Smooth muscle cell (in vitro differentiated cells): ENCODE results near the gene NRP1. TPM values are rescaled to one million over a fixed set of nuclear protein-coding genes. Genes with fewer than 3 reads are reported as not detected.

ENCODE experiments used
- DNase-seq: peaks from one replicate; lab custom pipeline; 2025; ENCODE audit not compliant: unreplicated experiment; lab: John Stamatoyannopoulos, UW
- H2AFZ ChIP-seq: fragments of 200-600 bp; sonication (generic); 2 replicates; pipeline ENCODE4 v1.6.0; 2016; ENCODE audit warnings: antibody characterized with exemption, low read depth, mild to moderate bottlenecking
- H3F3A ChIP-seq: fragments of 200-600 bp; sonication (generic); 2 replicates; pipeline ENCODE4 v1.6.0; 2017; ENCODE audit warnings: antibody characterized with exemption, low read depth
- H3K27ac ChIP-seq: fragments of 200-600 bp; sonication (generic); 2 replicates; pipeline ENCODE4 v1.5.1; 2016; ENCODE audit warnings: low read depth, mild to moderate bottlenecking
- H3K27me3 ChIP-seq: fragments of 200-600 bp; sonication (generic); 2 replicates; pipeline ENCODE4 v1.6.1; 2016; ENCODE audit warnings: low read depth, mild to moderate bottlenecking
- H3K36me3 ChIP-seq: fragments of 200-600 bp; sonication (generic); 2 replicates; pipeline ENCODE4 v1.5.1; 2016; ENCODE audit warnings: low read depth
- H3K4me1 ChIP-seq: fragments of 200-600 bp; sonication (generic); 2 replicates; pipeline ENCODE4 v1.5.1; 2016; ENCODE audit warnings: low read depth
- H3K4me2 ChIP-seq: fragments of 200-600 bp; sonication (generic); 2 replicates; pipeline ENCODE4 v1.6.0; 2016; ENCODE audit warnings: mild to moderate bottlenecking
- H3K4me3 ChIP-seq: fragments of 200-600 bp; sonication (generic); 2 replicates; pipeline ENCODE4 v1.5.1; 2016; ENCODE audit warnings: mild to moderate bottlenecking
- H3K79me2 ChIP-seq: fragments of 200-600 bp; sonication (generic); 2 replicates; pipeline ENCODE4 v1.6.0; 2016; ENCODE audit warnings: low read depth, mild to moderate bottlenecking
- H3K9ac ChIP-seq: fragments of 200-600 bp; sonication (generic); 2 replicates; pipeline ENCODE4 v1.6.0; 2016; ENCODE audit warnings: low read depth
- H3K9me3 ChIP-seq: fragments of 200-600 bp; sonication (generic); replicated peaks from 2 replicates; pipeline ENCODE4 v1.5.1; 2016; ENCODE audit warnings: low read depth
- H4K20me1 ChIP-seq: fragments of 200-600 bp; sonication (generic); 2 replicates; pipeline ENCODE4 v1.6.0; 2016; ENCODE audit warnings: low read depth
- WGBS: methylation state at CpG from one replicate; pipeline ENCODE4 v1.1.7; 2016; ENCODE audit warnings: low lambda C conversion rate; 5-methylcytosine and 5-hydroxymethylcytosine counted together
- polyA plus RNA-seq: library from polyadenylated mRNA; unstranded; fragments of >200 nt; fragmentation: Nextera tagmentation; extraction: Ambion mirVana; gene quantifications from 2 replicates; pipeline ENCODE4 v1.2.1, GENCODE V29; 2016
- total RNA-seq: library from RNA; depleted of rRNA; stranded (reverse); fragments of >200 nt; gene quantifications from 2 replicates; pipeline ENCODE4 v1.2.3, GENCODE V29; 2014
- TF ChIP-seq, protein P1 (sequence below): fragments of 200-600 bp; sonication (generic); IDR thresholded peaks from 2 replicates; pipeline ENCODE4 v1.5.1; 2017; ENCODE audit warnings: borderline replicate concordance, mild to moderate bottlenecking, antibody characterized with exemption; ENCODE audit not compliant: insufficient read depth, poor library complexity, severe bottlenecking

Gene NRP1
- total and polyA plus RNA-seq, 2 experiments from 2014 or later: 74.8 to 80.4 TPM

DNA sequence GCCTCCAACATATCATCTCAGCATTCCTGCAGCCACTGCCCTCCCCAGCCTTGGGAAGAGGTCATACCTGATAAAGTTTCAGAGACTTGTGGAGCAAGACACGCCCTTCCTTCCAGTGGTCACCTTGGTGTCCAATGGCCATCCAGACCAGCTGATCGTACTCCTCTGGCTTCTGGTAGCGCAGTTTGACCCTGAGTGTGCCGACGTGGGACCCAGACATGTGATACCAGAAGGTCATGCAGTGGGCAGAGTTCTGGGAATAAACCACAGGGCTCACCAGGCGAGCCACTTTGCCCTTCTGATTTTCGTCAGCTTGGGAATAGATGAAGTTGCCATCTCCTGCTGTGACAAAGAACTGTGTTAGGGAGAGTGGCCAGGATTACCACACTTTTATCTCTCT, 148.3 kb downstream of the NRP1 start:
- no peak overlapping the region for H3K4me3 ChIP-seq
- H3K27ac ChIP-seq: no peak overlapping the region
- TF ChIP-seq, protein P1, sequence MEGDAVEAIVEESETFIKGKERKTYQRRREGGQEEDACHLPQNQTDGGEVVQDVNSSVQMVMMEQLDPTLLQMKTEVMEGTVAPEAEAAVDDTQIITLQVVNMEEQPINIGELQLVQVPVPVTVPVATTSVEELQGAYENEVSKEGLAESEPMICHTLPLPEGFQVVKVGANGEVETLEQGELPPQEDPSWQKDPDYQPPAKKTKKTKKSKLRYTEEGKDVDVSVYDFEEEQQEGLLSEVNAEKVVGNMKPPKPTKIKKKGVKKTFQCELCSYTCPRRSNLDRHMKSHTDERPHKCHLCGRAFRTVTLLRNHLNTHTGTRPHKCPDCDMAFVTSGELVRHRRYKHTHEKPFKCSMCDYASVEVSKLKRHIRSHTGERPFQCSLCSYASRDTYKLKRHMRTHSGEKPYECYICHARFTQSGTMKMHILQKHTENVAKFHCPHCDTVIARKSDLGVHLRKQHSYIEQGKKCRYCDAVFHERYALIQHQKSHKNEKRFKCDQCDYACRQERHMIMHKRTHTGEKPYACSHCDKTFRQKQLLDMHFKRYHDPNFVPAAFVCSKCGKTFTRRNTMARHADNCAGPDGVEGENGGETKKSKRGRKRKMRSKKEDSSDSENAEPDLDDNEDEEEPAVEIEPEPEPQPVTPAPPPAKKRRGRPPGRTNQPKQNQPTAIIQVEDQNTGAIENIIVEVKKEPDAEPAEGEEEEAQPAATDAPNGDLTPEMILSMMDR: no peak
- no peak overlapping the region for H3K9ac ChIP-seq
- H4K20me1 ChIP-seq: no peaks in the 10 kb centered on the region
- H3K9me3 ChIP-seq: no peaks in the 10 kb centered on the region
- no peaks in the 10 kb centered on the region for H3K4me1 ChIP-seq
- no peaks in the 10 kb centered on the region for H3K79me2 ChIP-seq
- no peaks in the 10 kb centered on the region for H3K27me3 ChIP-seq
- H3K4me2 ChIP-seq: no peak overlapping the region
- no peak for DNase-seq
- WGBS: 95% methylated on average over 7 of the region's 7 CpGs
- H3F3A ChIP-seq: peaks cover 4% of the 10 kb centered on the region
- H3K36me3 ChIP-seq: no peaks in the 10 kb centered on the region
- no peak overlapping the region for H2AFZ ChIP-seq

DNA sequence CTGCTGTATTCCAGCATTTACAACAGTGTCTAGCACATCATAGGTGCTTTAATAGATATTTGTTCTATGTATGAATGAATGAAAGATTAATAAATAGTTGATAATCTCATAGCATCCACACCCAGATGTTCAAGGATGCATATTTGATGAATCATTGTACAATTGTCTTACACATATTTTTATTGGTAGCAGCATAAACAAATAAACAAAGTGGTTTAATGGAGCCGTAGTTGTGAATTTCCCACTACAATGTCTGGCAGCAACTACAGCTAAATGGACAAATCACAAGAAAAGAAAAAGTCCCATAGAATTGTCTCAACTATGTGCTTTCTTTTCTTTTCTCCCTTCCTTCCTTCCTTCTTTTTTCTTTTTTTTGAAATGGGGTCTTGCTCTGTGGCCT, 150.8 kb downstream of the NRP1 start:
- Histone ChIP-seq H2AFZ (no peak overlapping the region), H3K36me3 (no peaks in the 10 kb centered on the region), H3K4me1 (peaks cover 8% of the 10 kb centered on the region), H3K9ac (no peak overlapping the region), H3F3A (peaks cover 4% of the 10 kb centered on the region), H3K27ac (no peak overlapping the region), H3K4me3 (no peak overlapping the region), H4K20me1 (no peaks in the 10 kb centered on the region), H3K79me2 (no peaks in the 10 kb centered on the region), H3K4me2 (no peak overlapping the region), H3K9me3 (no peaks in the 10 kb centered on the region), H3K27me3 (no peaks in the 10 kb centered on the region)
- TF ChIP-seq, protein P1: no peak
- no peak for DNase-seq
- WGBS: 69% methylated on average over 1 of the region's 1 CpG

DNA sequence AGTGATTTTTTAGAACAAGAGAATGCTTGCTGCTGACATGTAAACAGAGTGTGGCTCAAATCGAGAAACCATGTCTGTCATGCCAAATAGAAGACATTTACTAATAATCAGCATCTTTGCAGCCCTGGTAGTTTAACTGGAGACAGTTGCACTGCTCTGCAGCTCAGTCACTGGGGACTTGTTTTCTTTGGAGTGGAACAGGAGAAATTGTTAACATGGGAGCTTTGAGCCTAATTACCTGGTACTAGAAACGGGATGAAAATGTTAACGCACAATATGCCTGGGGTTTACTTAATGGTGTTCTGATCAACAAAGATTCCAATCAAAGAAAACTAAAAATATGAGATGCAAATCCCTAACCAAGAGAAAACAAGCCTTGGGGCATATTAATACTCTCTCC, 153.5 kb downstream of the NRP1 start:
- peak overlapping the region; percentile 21 for H3K27ac ChIP-seq
- H2AFZ ChIP-seq: no peak overlapping the region
- no peaks in the 10 kb centered on the region for H3K79me2 ChIP-seq
- TF ChIP-seq, protein P1: no peak
- no peak for DNase-seq
- peaks cover 9% of the 10 kb centered on the region for H3K4me1 ChIP-seq
- H3K9me3 ChIP-seq: no peaks in the 10 kb centered on the region
- H3K27me3 ChIP-seq: no peaks in the 10 kb centered on the region
- H3F3A ChIP-seq: peaks cover 1% of the 10 kb centered on the region
- WGBS: 84% methylated on average over 3 of the region's 3 CpGs
- no peaks in the 10 kb centered on the region for H4K20me1 ChIP-seq
- no peaks in the 10 kb centered on the region for H3K36me3 ChIP-seq
- no peak overlapping the region for H3K4me2 ChIP-seq
- no peak overlapping the region for H3K4me3 ChIP-seq
- H3K9ac ChIP-seq: no peak overlapping the region

DNA sequence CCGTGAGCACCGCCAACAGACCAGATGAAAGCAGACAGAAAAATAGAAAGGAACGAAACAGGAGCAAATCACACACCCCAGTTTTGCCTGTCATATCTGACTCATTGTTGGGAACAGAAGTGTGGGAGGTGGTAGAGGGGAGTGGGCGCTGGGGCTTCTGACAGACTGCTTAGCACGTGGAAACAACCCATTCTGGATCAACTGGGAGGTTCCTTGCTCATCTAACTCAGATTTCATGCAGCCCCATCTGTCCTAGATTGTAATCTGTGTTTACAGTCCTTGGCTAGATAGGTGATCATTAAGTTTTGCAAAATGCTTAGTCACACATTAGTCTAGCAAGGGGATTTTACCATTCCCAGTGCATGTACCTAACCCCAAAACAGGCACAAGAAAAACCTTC, 154.1 kb downstream of the NRP1 start:
- no peaks in the 10 kb centered on the region for H3K9me3 ChIP-seq
- TF ChIP-seq, protein P1: no peak
- H4K20me1 ChIP-seq: no peaks in the 10 kb centered on the region
- H3K4me1 ChIP-seq: peaks cover 9% of the 10 kb centered on the region
- no peak overlapping the region for H2AFZ ChIP-seq
- no peaks in the 10 kb centered on the region for H3K79me2 ChIP-seq
- 54% methylated on average over 5 of the region's 5 CpGs for WGBS
- H3K27me3 ChIP-seq: no peaks in the 10 kb centered on the region
- H3K36me3 ChIP-seq: no peaks in the 10 kb centered on the region
- no peak for DNase-seq
- H3K9ac ChIP-seq: no peak overlapping the region
- no peaks in the 10 kb centered on the region for H3F3A ChIP-seq
- H3K4me3 ChIP-seq: no peak overlapping the region
- peak overlapping the region; percentile 21 for H3K27ac ChIP-seq
- H3K4me2 ChIP-seq: no peak overlapping the region
